K562 (cell line): Measurements from ENCODE around the gene RNF26. TPM values are rescaled to one million over a fixed set of nuclear protein-coding genes. Genes with fewer than 3 reads are reported as not detected.

Source experiments
- BRD9 ChIP-seq: fragments of 450-650 bp; IDR thresholded peaks from 2 replicates; pipeline ENCODE4 v1.6.1; 2018; ENCODE audit warnings: low read depth; ENCODE audit not compliant: partially characterized antibody
- CBFA2T3 ChIP-seq: fragments of 450-650 bp; IDR thresholded peaks from 2 replicates; pipeline ENCODE4 v1.6.1; 2017
- CHD2 ChIP-seq: IDR thresholded peaks from 2 replicates; pipeline ENCODE4 v1.6.1; 2011; ENCODE audit warnings: low read depth, low read length
- FOXM1 ChIP-seq, 2 experiments: fragments of 450-650 bp in 1 of 2; sonication (generic) in 1 of 2; formaldehyde crosslinking in 1 of 2; IDR thresholded peaks; 2 replicates each; pipeline versions ENCODE4 v1.6.1 to v1.9.0; 2017 to 2022; ENCODE audit warnings: low read depth in 2 of 2, mild to moderate bottlenecking in 2 of 2, missing genetic modification reagents in 1 of 2, moderate library complexity in 1 of 2
- GATAD2B ChIP-seq: fragments of 450-650 bp; IDR thresholded peaks from 2 replicates; pipeline ENCODE4 v1.6.1; 2017; ENCODE audit warnings: mild to moderate bottlenecking, borderline replicate concordance
- RBBP5 ChIP-seq: fragments of 200-600 bp; sonication (generic); IDR thresholded peaks from 2 replicates; pipeline ENCODE4 v1.6.1; 2012; ENCODE audit warnings: borderline replicate concordance, mild to moderate bottlenecking, low read length, control low read depth, inconsistent platforms; ENCODE audit not compliant: insufficient read depth, poor library complexity, severe bottlenecking
- RBFOX2 ChIP-seq: fragments of 200-400 bp; formaldehyde crosslinking; IDR thresholded peaks from 2 replicates; pipeline ENCODE4 v1.6.1; 2017; ENCODE audit warnings: low read depth, mild to moderate bottlenecking, low read length, moderate library complexity
- SMAD4 ChIP-seq: fragments of 250-450 bp; sonication (Bioruptor Pico); conservative IDR thresholded peaks from 2 replicates; pipeline ENCODE4 v1.8.0; 2021; ENCODE audit warnings: inconsistent platforms, mild to moderate bottlenecking, moderate library complexity
- TBP ChIP-seq: optimal IDR thresholded peaks from 2 replicates; pipeline ENCODE3; 2011; ENCODE audit warnings: low read depth, low read length, improper control_type of control experiment
- YY1 ChIP-seq, 3 experiments: IDR thresholded peaks; 2 replicates each; pipeline ENCODE4 v1.6.1; 2011; ENCODE audit warnings: low read length in 2 of 3, mild to moderate bottlenecking in 2 of 3, moderate library complexity in 2 of 3, borderline replicate concordance in 1 of 3, control low read depth in 1 of 3, low read depth in 1 of 3; ENCODE audit not compliant: insufficient read depth in 3 of 3, insufficient replicate concordance in 2 of 3, control insufficient read depth in 1 of 3, insufficient read length in 1 of 3; ENCODE audit errors: extremely low read depth in 1 of 3
- ZBTB7A ChIP-seq: IDR thresholded peaks from 2 replicates; pipeline ENCODE4 v1.6.1; 2011; ENCODE audit warnings: low read depth, mild to moderate bottlenecking, low read length, moderate library complexity, borderline replicate concordance; ENCODE audit not compliant: control insufficient read depth
- ZNF175 ChIP-seq: fragments of 200-800 bp; sonication (Bioruptor generic); IDR thresholded peaks from 2 replicates; pipeline ENCODE4 v1.6.1; 2016; ENCODE audit warnings: low read depth, mild to moderate bottlenecking, missing genetic modification characterization, missing compliant biosample characterization
- ZNF3 ChIP-seq: fragments of 250-450 bp; sonication (Bioruptor Pico); IDR thresholded peaks from 2 replicates; pipeline ENCODE4 v1.5.0; 2021; ENCODE audit warnings: mild to moderate bottlenecking, moderate library complexity
- polyA plus RNA-seq, 8 experiments: library from polyadenylated mRNA; depleted of rRNA in 4 of 8; stranded (reverse) in 5 of 8; unstranded in 3 of 8; fragments of >200 nt; fragmentation: Nextera tagmentation in 2 of 8; fragmentation: Illumina TruSeq in 1 of 8; extraction: Ambion mirVana in 2 of 8; extraction: Trizol in 1 of 8; gene quantifications; 2 replicates each; pipeline versions ENCODE4 v1.2.1 to v1.2.3, GENCODE V29; 2011 to 2014; ENCODE audit warnings: inconsistent platforms in 1 of 8, missing spikeins in 1 of 8
- total RNA-seq, 7 experiments: library from RNA; depleted of rRNA in 6 of 7; stranded (reverse); fragments of >200 nt in 6 of 7; fragmentation: Illumina TruSeq in 2 of 7; extraction: Trizol in 2 of 7; gene quantifications; 2 replicates each; pipeline versions ENCODE4 v1.2.1 to v1.2.3, GENCODE V29; 2011 to 2021; ENCODE audit warnings: low replicate concordance in 1 of 7
- TF ChIP-seq, protein P1 (sequence below): fragments of 200-800 bp; sonication (Bioruptor generic); IDR thresholded peaks from 2 replicates; pipeline ENCODE4 v1.6.1; 2017; ENCODE audit warnings: missing genetic modification characterization, missing compliant biosample characterization
- TF ChIP-seq, protein P2 (sequence below): fragments of 450-650 bp; IDR thresholded peaks from 2 replicates; pipeline ENCODE4 v1.6.1; 2017; ENCODE audit warnings: antibody characterized with exemption, mild to moderate bottlenecking
- TF ChIP-seq, protein P3 (sequence below): fragments of 450-650 bp; IDR thresholded peaks from 2 replicates; pipeline ENCODE4 v1.6.1; 2016; ENCODE audit warnings: borderline replicate concordance
- TF ChIP-seq, protein P4 (sequence below): fragments of 250-450 bp; sonication (Bioruptor Pico); IDR thresholded peaks from 2 replicates; pipeline ENCODE4 v1.8.0; 2022; ENCODE audit warnings: moderate library complexity, mild to moderate bottlenecking, inconsistent platforms

RNF26 gene
- total and polyA plus RNA-seq, 9 of the 15 experiments (the other 6 are each of a cell fraction or from before 2014, with no cell fraction given) = 5.3 to 53.6 (median 12.7) TPM

DNA sequence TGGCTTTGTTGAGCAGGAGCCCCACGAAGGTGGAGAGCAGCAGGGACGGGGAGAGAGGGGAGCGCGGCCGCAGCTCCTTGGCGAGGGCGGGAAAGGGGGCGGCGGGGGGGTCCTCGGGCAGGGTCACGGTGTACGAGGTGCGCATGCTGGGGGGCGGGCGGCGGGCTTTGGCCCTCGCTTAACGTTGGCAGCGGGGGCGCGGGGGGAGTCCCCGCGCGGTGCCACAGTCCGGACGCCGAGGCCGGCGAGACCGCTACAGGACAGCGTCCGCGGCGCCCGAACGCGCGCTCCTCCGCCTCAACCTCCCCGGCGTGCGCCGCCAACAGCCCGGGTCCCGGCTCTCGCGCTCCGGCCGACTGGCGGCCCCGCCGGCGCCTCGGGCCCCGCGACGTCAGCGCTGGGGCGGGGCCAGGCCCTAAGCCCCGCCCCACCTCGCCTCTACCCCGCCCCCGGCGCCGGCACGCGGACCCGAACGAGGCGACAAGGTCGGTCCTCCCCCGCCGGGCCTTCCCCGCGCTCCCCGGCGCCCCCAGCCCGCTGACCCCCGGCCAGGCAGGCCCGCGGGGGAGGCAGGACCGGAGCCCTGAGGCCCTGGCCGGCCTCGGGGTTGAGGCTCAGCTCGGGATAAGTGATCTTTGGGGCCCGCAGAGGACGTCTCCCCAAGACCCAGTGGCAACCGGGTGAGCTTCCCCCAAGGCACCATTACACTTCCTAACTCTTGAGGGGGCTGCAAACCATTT lies 29.7 kb downstream of the RNF26 start (continued):
- TF ChIP-seq ZBTB7A (peak; percentile 73; the same call in 1 of the 2 replicates), SMAD4 (CRISPR knock-in tag) (0 out of 2 replicates have a peak, but pooled peaks have one; percentile 19), FOXM1 (IDR thresholded peaks at IDR 0.05; ENCODE audit: low read depth) (no peak), FOXM1 (CRISPR knock-in tag; IDR thresholded peaks at IDR 0.05; ENCODE audit: low read depth) (no peak), YY1 (IDR thresholded peaks at IDR 0.05; ENCODE audit: borderline replicate concordance in 1 of 3, control insufficient read depth in 1 of 3, extremely low read depth in 1 of 3, insufficient read depth in 3 of 3, insufficient read length in 1 of 3, insufficient replicate concordance in 2 of 3, low read depth in 1 of 3, low read length in 2 of 3) (peak in 1 of 3 experiments; percentile 18), RBFOX2 (0 out of 2 replicates have a peak, but pooled peaks have one; percentile 36), RBBP5 (peak; percentile 71), ZNF175 (CRISPR knock-in tag) (0 out of 2 replicates have a peak, but pooled peaks have one; percentile 37), CHD2 (peak; percentile 30; the same call in 1 of the 2 replicates), BRD9 (no peak), ZNF3 (CRISPR knock-in tag) (no peak), GATAD2B (peak; percentile 59), CBFA2T3 (no peak), TBP (peak; percentile 33)
- TF ChIP-seq, protein P1, sequence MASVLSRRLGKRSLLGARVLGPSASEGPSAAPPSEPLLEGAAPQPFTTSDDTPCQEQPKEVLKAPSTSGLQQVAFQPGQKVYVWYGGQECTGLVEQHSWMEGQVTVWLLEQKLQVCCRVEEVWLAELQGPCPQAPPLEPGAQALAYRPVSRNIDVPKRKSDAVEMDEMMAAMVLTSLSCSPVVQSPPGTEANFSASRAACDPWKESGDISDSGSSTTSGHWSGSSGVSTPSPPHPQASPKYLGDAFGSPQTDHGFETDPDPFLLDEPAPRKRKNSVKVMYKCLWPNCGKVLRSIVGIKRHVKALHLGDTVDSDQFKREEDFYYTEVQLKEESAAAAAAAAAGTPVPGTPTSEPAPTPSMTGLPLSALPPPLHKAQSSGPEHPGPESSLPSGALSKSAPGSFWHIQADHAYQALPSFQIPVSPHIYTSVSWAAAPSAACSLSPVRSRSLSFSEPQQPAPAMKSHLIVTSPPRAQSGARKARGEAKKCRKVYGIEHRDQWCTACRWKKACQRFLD = 0 out of 2 replicates have a peak, but pooled peaks have one; percentile 26
- TF ChIP-seq, protein P2, sequence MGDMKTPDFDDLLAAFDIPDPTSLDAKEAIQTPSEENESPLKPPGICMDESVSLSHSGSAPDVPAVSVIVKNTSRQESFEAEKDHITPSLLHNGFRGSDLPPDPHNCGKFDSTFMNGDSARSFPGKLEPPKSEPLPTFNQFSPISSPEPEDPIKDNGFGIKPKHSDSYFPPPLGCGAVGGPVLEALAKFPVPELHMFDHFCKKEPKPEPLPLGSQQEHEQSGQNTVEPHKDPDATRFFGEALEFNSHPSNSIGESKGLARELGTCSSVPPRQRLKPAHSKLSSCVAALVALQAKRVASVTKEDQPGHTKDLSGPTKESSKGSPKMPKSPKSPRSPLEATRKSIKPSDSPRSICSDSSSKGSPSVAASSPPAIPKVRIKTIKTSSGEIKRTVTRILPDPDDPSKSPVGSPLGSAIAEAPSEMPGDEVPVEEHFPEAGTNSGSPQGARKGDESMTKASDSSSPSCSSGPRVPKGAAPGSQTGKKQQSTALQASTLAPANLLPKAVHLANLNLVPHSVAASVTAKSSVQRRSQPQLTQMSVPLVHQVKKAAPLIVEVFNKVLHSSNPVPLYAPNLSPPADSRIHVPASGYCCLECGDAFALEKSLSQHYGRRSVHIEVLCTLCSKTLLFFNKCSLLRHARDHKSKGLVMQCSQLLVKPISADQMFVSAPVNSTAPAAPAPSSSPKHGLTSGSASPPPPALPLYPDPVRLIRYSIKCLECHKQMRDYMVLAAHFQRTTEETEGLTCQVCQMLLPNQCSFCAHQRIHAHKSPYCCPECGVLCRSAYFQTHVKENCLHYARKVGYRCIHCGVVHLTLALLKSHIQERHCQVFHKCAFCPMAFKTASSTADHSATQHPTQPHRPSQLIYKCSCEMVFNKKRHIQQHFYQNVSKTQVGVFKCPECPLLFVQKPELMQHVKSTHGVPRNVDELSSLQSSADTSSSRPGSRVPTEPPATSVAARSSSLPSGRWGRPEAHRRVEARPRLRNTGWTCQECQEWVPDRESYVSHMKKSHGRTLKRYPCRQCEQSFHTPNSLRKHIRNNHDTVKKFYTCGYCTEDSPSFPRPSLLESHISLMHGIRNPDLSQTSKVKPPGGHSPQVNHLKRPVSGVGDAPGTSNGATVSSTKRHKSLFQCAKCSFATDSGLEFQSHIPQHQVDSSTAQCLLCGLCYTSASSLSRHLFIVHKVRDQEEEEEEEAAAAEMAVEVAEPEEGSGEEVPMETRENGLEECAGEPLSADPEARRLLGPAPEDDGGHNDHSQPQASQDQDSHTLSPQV = peak; percentile 68; the same call in 1 of the 2 replicates
- TF ChIP-seq, protein P3, sequence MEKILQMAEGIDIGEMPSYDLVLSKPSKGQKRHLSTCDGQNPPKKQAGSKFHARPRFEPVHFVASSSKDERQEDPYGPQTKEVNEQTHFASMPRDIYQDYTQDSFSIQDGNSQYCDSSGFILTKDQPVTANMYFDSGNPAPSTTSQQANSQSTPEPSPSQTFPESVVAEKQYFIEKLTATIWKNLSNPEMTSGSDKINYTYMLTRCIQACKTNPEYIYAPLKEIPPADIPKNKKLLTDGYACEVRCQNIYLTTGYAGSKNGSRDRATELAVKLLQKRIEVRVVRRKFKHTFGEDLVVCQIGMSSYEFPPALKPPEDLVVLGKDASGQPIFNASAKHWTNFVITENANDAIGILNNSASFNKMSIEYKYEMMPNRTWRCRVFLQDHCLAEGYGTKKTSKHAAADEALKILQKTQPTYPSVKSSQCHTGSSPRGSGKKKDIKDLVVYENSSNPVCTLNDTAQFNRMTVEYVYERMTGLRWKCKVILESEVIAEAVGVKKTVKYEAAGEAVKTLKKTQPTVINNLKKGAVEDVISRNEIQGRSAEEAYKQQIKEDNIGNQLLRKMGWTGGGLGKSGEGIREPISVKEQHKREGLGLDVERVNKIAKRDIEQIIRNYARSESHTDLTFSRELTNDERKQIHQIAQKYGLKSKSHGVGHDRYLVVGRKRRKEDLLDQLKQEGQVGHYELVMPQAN = no peak
- TF ChIP-seq, protein P4, sequence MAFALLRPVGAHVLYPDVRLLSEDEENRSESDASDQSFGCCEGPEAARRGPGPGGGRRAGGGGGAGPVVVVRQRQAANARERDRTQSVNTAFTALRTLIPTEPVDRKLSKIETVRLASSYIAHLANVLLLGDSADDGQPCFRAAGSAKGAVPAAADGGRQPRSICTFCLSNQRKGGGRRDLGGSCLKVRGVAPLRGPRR (CRISPR knock-in tag) = no peak
